DOHH2 (cell line): ENCODE data around the gene FBLN7.

Experiments
- EZH2phosphoT487 ChIP-seq: fragments of 200-600 bp; sonication (generic); IDR thresholded peaks from 2 replicates; pipeline ENCODE4 v1.6.1; 2017; ENCODE audit warnings: borderline replicate concordance, mild to moderate bottlenecking, antibody characterized with exemption, low read length, moderate library complexity, mixed read lengths
- TF ChIP-seq, protein P1 (sequence below): fragments of 200-600 bp; sonication (generic); IDR thresholded peaks from one replicate; pipeline ENCODE4 v1.5.1; 2014; ENCODE audit warnings: antibody characterized with exemption, mild to moderate bottlenecking, low read depth, low read length; ENCODE audit not compliant: poor library complexity, severe bottlenecking

DNA sequence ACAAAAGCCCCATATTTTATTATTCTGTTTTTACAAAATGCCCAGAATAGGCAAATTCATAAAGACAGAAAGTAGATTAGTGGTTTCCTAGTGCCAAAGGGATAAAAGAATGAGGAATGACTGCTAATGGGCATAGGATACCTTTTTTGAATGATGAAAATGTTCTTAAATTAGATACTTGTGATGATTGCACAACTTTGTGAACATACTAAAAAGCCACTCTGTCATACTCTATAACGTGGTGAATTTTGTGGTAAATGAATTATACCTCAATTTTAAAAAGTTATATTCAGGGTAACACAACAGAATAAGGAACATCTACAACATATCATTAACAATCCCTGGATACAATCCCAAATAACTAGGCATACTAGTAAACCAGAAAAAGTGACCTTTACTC is 9.1 kb upstream of the FBLN7 start:
- TF ChIP-seq, protein P1, sequence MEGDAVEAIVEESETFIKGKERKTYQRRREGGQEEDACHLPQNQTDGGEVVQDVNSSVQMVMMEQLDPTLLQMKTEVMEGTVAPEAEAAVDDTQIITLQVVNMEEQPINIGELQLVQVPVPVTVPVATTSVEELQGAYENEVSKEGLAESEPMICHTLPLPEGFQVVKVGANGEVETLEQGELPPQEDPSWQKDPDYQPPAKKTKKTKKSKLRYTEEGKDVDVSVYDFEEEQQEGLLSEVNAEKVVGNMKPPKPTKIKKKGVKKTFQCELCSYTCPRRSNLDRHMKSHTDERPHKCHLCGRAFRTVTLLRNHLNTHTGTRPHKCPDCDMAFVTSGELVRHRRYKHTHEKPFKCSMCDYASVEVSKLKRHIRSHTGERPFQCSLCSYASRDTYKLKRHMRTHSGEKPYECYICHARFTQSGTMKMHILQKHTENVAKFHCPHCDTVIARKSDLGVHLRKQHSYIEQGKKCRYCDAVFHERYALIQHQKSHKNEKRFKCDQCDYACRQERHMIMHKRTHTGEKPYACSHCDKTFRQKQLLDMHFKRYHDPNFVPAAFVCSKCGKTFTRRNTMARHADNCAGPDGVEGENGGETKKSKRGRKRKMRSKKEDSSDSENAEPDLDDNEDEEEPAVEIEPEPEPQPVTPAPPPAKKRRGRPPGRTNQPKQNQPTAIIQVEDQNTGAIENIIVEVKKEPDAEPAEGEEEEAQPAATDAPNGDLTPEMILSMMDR, result no peak
- no peak for TF ChIP-seq EZH2phosphoT487
